Vagina (tissue), 2 donors: Measurements from ENCODE around the gene ASCL2.

Source experiments
- POLR2A ChIP-seq, 2 donors: fragments of 450-650 bp; IDR thresholded peaks; one replicate each; pipeline ENCODE4 v1.6.1; 2017; ENCODE audit warnings: antibody characterized with exemption in 2 of 2, mild to moderate bottlenecking in 2 of 2, moderate library complexity in 2 of 2
- POLR2AphosphoS5 ChIP-seq, 2 donors: sonication (generic); formaldehyde crosslinking; IDR thresholded peaks; one replicate each; pipeline ENCODE4 v1.9.0; 2017; ENCODE audit warnings: antibody characterized with exemption in 2 of 2, mild to moderate bottlenecking in 2 of 2, low read depth in 1 of 2; ENCODE audit not compliant: insufficient read depth in 1 of 2
- TF ChIP-seq, protein P1 (sequence below), 3 experiments: fragments of 450-650 bp in 2 of 3; fragments of 200-600 bp in 1 of 3; sonication (generic) in 1 of 3; IDR thresholded peaks; one replicate each; pipeline ENCODE4 v1.5.1; 2017 to 2019; ENCODE audit warnings: antibody characterized with exemption in 3 of 3, mild to moderate bottlenecking in 2 of 3, moderate library complexity in 2 of 3

- TF ChIP-seq, protein P1, sequence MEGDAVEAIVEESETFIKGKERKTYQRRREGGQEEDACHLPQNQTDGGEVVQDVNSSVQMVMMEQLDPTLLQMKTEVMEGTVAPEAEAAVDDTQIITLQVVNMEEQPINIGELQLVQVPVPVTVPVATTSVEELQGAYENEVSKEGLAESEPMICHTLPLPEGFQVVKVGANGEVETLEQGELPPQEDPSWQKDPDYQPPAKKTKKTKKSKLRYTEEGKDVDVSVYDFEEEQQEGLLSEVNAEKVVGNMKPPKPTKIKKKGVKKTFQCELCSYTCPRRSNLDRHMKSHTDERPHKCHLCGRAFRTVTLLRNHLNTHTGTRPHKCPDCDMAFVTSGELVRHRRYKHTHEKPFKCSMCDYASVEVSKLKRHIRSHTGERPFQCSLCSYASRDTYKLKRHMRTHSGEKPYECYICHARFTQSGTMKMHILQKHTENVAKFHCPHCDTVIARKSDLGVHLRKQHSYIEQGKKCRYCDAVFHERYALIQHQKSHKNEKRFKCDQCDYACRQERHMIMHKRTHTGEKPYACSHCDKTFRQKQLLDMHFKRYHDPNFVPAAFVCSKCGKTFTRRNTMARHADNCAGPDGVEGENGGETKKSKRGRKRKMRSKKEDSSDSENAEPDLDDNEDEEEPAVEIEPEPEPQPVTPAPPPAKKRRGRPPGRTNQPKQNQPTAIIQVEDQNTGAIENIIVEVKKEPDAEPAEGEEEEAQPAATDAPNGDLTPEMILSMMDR (IDR thresholded peaks at IDR 0.05): no peak
- TF ChIP-seq POLR2A (IDR thresholded peaks at IDR 0.05): no peak
- TF ChIP-seq POLR2AphosphoS5 (IDR thresholded peaks at IDR 0.05; ENCODE audit: insufficient read depth in 1 of 2, low read depth in 1 of 2): no peak
Observed at GRCh38 chr11:2318707-2319106, 48.3 kb upstream of the ASCL2 start.
